CD4-positive, alpha-beta T cell treated with Interleukin-6 at 100 ng/mL for 8 hours (primary cell): ENCODE data around the gene TIGIT.
"Not testable (repeated sequence)": the region's sequence is repeated elsewhere in the genome, so short reads cannot be mapped to it uniquely, and the experiment has no call there.

Source experiments
- DNase-seq: peaks from one replicate; pipeline ENCODE4 v3.0.0-alpha.2; 2020; ENCODE audit warnings: mixed read lengths, low spot score

Gene TIGIT

DNA sequence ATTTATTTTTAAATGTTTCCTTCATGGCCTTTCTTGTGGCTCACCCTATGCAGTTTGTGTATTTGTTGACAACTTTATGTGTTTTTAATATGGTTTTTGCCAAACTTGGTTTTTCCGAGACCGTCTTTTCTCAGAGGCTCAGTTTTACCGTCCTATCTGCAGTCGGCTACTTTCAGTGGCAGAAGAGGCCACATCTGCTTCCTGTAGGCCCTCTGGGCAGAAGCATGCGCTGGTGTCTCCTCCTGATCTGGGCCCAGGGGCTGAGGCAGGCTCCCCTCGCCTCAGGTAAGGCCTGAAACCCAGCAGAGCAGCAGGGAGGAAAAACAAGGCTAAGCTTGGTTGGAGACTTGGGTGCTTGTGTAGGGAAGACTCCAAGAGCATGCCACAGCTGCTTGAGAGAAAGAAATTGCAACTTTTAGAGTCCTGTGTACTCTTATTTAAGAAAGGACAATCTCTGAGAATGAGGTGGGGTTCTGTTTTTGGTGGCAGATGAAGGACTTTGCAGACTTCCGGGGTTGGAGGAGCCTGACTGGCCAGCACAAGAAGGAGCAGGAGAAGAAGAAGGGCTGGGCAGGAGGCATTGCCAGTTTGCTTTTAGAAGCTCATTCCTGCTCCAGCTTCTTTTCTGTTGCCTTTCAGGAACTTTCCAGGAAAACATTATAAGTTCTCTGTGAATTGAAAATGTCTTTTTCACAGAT, at the start of gene TIGIT:
TIGIT (plus strand) TSS at position 191 of the 698 bp plus-strand sequence; CDS start at position 225, 34 bp downstream.
- no peak for DNase-seq

DNA sequence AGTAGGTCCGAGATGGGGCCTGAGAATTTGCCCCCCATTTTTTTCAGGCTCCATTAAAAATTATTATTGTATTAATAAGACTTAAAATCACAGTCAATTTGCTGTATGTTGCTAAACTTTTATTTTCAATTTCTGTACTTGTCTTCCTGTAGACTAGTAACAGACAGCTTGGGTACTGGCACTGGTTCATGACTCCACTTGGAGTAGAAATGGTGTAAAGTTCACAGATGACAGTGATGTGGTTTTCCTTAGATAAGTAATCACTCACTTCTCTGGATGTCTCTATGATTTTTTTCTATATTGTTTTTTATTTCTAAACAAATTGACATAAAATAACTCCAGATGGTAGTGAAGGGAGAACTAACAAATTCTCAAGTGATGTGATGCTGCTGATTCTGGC, 40.9 kb upstream of the TIGIT start:
- no peak for DNase-seq

DNA sequence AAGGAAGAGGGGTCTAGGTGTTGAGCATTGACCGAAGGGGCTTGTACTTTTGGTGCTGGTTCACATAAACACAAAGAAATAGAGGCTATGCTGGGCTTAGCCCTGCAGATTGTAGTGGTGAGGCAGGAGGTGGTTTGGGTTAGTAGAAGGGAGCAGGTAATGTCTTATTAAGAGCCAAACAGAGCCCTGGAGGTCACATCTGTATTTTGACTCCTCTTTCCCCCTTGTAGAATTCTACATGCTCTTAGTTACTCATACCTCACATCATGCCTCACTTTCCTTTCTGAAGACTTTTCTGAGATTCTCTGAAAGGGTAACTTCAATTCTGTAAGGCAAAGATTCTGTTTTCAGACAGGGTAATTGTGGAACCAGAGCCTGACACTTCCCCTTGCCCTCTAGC, 40.3 kb upstream of the TIGIT start:
- DNase-seq: no peak

DNA sequence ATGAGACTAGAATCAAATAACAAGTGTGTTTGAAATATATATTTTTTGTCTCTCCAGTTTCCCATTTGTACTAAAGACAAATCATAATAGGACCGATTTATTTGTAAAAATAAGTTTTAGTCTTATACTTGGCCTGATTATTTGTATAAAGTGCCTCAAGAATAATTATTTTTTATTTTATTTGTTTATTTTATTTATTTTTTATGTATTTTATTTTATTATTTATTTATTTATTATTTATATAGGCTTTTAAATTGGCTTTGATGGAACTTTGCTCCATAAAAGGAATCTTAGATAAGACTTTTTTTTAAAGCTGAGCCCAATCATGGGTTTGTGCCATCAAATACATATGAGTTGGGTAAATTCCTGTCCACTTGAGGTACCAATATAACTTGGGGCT, 34.3 kb upstream of the TIGIT start:
- no peak for DNase-seq

DNA sequence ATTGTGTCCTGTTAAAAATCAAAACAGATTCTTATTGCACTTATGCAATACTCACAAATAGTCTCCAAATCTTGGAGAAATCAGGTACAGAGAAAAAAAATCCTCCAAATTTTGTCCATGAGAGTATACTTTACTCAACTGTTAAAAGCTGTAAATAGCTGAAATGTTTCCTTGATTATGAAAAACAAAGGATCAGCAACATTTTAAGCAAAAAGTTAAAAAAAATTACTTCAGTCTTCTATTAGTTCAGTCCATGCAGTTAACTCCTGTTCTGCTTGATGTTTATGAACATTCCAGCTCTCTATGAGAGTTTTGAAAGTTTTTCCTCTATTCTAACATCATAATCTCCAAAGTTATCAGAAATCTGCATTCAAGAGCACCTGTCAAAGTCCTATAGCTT, 33.7 kb upstream of the TIGIT start:
- DNase-seq: no peak

DNA sequence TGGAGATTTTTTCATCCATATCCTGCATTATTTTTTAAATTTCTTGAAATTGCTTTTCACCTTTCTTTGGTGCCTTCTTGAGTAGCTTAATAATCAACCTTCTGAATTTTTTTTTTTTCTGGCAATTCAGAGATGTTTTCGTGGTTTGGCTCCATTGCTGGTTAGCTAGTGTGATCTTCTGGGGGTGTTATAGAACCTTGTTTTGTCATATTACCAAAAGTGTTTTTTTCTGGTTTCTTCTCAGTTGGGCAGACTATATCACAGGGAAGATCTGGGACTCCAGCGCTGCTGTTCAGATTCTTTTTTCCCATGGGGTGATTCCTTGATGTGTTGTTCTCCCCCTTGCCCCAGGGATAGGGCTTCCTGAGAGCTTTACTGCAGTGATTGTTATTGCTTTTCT, 23.8 kb upstream of the TIGIT start:
- no peak for DNase-seq

DNA sequence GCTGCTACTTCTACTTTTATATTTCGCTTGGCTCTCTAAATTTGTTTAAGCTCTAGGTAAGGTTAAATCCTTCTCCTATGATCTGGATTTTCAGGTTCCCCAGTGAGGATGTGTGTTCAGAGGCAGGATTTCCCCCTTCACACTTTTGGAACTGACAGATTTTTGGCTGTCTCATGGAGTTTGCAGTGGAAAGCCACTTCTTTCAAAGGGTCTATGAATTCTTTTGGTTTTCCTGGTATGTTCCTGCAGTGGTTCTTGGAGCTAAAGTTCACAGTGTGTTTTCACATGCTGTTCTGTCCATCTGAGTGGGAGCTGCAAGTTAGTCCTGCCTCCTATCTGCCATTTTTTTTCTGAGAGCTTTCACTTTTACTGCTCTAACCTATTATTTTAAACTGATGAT, 21.6 kb upstream of the TIGIT start:
- DNase-seq: no peak

DNA sequence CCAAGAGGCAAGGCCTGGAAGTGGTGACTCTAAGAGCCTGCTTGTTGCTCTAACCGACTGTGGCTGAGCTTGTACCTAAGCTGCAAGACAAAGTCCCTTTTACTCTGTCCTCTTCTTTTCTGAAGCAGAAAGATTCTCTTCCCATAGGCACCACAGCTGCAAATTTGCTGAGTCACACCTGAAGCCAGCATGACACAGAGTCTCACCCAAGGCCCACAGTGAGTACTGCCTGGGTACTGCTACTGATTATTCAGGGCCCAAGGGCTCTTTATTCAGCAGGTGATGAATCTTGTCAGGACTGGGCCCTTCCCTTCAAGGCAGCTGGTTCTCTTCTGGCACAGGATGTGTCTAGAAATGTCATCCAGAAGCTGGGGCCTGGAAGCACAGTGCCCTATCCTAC, 18.9 kb upstream of the TIGIT start:
- no peak for DNase-seq

DNA sequence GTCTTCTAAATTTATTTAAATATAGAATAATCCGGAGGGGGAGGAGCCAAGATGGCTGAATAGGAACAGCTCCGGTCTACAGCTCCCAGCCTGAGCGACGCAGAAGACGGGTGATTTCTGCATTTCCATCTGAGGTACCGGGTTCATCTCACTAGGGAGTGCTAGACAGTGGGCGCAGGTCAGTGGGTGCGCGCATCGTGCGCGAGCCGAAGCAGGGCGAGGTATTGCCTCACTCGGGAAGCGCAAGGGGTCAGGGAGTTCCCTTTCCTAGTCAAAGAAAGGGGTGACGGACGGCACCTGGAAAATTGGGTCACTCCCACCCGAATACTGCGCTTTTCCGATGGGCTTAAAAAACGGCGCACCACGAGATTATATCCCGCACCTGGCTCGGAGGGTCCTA, 17.0 kb upstream of the TIGIT start:
- not testable (repeated sequence) for DNase-seq

DNA sequence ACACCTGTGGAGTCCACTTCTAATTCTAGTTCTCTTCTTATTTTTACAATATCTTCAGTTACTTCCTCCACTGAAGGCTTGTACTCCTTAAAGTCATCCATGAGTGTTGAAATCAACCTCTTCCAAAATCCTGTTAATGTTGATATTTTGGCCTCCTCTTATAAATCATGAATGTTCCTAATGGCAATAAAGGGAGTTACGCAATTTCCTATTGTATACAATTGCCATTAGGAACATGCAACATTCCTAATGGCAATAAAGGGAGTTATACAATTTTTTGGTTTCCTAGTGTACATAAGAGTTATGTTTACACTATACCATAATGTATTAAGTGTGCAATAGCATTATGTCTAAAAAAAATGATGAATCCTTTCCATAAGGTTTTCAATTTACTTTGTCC, 9.2 kb upstream of the TIGIT start:
- no peak for DNase-seq

DNA sequence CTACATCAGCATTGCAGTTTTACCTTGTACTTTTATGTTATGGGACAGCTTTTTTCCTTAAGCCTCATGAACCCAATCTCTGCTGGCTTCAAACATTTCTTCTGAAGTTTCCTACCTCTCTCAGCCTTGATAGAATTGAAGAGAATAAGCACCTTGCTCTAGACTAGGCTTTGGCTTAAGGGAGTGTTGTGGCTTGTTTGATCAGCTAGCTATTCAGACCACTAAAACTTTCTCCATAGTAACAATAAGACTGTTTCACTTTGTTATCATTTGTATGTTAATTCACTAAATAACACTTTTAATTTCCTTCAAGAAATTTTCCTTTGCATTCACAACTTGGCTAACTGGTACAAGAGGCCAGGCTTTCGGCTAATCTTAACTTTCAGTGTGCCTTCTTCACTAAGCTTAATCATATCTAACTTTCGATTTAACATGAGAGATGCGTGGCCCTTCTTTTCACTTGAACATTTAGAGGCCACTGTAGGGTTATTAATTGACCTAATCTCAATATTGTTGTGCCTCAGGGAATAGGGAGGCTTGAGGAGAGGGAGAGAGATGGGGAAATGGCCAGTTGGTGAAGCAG, 8.1 kb upstream of the TIGIT start:
- DNase-seq: no peak

DNA sequence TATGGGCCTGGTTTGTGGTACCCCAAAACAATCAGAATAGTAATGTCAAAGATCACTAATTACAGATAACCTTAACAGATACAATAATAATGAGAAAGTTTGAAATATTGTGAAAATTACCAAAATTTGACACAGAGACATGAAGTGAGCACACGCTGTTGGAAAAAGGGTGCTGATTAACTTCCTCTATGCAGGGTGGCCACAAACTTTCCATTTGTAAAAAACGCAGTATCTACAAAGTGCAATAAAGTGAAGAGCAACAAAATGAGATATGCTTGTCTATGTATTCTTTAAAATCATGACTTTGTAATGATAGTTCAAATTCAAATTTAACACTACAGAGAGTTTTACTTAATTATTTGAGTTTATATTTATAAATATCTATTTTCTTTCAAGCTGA, 7.6 kb upstream of the TIGIT start:
- no peak for DNase-seq

DNA sequence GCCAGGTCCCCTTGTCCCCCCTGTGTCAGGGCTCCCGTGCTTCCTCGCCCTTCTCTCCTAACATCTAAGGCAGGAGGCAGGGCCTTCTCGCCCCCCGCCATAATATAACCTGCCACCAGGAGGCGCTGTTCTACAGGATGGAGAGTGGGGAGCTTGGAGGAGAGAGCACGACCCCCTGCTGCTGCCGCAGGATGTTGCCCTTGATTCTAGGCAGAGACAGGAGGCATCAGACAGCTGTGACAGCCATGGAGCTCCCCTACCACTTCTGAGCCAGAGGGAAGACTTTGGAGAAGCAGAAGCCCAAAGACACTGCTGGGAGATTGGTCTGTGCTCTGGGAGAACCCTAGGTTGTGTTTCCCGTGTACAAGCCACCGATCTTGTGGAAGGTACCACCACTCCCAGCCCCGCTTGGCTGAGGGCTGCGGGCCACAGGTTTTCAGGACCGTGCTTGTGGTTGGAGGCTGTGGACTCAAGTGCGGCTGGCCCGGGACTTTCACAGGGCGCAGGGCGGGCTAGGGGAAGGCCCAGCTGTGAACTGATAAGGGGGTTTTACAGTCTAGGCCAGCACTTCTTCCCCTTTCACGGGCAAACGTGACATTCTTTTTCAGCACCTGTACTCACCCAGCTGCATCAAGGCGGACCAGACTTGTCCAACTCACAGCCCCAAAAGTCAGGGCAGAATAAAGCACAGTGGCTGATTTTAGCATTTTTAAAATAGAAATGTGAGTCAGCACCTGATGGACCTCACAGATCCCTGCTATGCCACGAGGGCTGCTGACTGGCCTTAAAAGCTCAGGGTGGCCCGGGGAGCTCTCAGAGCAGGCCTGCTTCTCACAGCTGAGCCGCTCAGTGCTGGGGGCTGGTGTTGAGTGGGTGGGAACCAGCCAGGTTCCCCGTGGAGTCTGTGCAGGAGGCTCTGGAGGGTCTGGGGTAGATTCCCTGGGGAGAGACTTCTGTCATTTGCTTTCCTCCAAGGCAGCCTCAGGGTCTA, 2.6 kb upstream of the TIGIT start:
- DNase-seq: peak; percentile 86

DNA sequence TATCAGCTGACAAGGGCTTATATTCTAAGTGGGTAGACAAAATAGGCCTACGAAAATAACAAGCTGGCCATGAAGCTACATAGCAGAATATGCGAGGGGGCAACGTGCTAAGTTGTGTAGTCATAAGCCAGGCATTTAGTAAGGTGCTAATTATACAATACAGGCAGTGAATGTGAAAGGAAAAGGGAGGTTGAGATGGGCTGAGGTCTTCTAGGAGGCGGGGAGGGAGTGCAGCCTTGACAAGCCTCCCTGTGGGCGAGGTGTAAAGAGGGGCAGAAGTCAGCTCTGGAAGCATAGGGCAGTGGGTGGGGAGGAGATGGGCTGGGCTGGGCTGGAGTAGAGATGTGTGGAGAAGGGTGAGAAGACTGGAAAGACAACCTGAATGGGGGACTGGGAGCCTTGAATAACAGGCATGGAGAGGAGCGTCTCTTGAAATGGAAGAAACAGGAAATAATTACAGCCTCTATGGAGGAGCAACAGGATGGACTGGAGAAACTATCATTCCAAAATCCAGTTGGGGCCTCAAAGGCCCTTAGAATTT, 1.2 kb downstream of the TIGIT start:
- no peak for DNase-seq

DNA sequence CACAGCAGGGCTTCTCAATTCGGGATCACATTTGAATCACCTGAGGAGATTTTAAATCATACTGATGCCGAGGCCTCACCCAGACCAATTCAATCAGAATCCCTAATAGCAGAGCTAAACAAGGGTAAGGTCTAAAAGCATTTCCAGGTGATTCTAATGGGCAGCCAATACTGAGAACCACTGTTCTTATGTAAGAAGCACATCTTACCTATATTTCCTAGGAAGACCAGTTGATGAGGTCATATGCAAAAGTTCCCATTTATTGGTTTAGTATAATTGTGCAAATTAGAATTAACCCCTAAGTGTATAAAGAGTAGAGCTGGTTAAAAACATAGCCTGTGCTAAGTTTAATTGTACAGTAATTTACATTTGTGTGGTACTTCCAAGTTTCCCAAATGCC, 2.1 kb downstream of the TIGIT start:
- DNase-seq: no peak

DNA sequence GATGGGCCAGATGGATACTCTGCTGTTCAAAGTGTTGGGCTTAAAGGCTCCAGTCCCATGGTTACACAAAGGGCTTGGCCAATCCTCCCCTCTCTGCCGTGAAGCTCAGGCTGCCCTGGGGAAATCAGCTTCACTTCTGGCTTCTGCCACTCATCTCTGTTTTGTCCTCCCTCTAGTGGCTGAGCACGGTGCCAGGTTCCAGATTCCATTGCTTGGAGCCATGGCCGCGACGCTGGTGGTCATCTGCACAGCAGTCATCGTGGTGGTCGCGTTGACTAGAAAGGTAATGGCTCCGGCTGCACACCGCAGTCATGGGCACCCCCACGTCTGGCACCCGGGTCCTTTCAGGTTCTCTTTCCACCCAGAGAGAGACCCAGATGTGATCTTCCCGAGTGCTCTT, 5.6 kb downstream of the TIGIT start:
- DNase-seq: peak; percentile 43

DNA sequence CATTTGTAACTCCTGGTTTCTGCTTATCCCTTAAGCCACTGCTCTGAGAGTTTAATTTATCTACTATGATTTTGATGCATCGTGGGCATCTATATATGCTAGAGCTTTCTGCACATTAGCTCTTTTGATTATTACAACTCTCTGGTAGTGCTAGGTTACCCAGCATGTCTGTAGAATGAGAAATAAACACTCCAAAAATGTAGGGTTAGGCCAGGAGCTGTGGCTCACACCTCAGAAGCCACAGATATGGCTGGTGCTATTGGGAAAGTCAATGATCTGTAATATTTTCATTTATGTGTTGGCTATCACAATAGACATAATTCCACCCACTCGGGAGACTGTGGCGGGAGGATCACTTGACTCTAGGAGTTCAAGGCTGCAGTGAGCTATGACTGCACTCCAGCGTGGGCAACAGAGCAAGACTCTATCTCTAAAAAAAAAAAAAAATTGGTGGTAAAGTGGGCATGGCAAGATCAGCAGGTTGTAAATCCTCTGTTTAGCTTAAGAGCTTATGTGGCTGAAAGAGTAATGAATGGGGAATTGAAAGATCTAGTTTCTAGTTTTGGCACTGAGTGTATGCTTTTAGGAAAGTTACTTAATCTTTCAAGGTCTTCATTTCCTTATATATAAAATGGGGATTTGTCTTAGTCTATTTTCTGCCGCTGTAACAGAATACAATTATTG, 6.3 kb downstream of the TIGIT start:
- no peak for DNase-seq

DNA sequence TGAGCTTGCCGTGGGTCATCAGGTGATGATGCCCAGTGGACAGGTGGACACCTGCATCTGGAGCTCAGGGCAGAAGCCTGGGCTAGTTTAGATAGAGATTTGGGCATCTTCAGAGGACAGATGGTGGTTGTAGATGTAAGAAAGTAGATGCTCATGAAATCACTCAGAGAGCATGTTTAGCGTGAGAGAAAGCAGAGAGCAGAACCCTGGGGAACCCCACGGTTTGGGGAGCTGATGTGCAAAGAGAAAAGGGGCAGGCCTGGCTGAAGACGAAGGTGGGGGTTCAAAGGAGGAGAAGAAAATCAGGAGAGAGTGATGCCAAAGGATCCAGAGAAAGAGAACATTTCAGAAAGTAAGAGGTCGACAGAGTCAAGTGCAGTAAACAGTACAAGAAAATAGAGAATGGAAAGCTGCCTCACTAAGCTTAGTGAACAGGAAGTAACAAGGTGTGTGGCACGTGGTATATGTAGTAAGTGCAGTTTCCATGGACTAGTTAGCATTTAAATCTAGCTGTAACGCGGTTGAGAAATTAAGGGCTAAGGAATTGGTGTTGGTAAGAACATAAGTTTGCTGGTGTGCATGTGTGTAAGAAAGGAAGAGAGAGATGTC, 13.5 kb downstream of the TIGIT start:
- peak; percentile 51 for DNase-seq

DNA sequence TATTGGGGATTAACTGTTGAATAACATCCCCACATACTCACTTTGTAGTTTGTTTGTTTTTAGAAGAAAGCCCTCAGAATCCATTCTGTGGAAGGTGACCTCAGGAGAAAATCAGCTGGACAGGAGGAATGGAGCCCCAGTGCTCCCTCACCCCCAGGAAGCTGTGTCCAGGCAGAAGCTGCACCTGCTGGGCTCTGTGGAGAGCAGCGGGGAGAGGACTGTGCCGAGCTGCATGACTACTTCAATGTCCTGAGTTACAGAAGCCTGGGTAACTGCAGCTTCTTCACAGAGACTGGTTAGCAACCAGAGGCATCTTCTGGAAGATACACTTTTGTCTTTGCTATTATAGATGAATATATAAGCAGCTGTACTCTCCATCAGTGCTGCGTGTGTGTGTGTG, 14.0 kb downstream of the TIGIT start:
- no peak for DNase-seq

DNA sequence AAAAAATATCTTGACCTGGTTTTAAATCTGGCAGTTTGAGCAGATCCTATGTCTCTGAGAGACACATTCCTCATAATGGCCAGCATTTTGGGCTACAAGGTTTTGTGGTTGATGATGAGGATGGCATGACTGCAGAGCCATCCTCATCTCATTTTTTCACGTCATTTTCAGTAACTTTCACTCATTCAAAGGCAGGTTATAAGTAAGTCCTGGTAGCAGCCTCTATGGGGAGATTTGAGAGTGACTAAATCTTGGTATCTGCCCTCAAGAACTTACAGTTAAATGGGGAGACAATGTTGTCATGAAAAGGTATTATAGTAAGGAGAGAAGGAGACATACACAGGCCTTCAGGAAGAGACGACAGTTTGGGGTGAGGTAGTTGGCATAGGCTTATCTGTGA, 14.5 kb downstream of the TIGIT start:
- no peak for DNase-seq

DNA sequence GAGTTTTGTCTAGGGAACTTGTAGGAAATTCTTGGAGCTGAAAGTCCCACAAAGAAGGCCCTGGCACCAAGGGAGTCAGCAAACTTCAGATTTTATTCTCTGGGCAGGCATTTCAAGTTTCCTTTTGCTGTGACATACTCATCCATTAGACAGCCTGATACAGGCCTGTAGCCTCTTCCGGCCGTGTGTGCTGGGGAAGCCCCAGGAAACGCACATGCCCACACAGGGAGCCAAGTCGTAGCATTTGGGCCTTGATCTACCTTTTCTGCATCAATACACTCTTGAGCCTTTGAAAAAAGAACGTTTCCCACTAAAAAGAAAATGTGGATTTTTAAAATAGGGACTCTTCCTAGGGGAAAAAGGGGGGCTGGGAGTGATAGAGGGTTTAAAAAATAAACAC, 15.0 kb downstream of the TIGIT start:
- DNase-seq: peak; percentile 75

DNA sequence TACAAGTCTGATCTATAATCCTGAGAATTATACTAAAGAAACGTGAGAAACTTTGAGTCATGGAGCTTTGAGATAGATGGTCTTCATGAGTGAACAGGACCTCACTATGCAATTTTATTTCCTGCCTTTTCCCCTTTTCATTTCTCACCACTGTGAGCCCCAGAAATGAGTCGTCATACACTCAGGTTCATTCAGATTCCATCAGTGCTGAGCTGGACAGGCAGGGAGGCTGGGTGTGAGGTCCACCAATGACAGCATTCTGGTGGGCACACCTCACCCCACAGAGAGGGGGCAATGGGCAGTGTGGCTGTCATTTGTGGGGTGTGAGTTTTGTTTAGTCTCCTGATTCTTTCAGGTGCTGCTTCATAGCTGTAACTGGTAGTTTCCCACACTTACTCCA, 16.9 kb downstream of the TIGIT start:
- DNase-seq: no peak
